ENCODE data around the gene UGT1A4. TPM values are rescaled to one million over a fixed set of nuclear protein-coding genes. Genes with fewer than 3 reads are reported as not detected.

UGT1A4 gene
- polyA plus RNA-seq, 2 donors, result 0.69 to 2.5 TPM

- Histone ChIP-seq H3K27me3 (ENCODE audit: control insufficient read depth in 1 of 2, insufficient read depth in 2 of 2, low read length in 2 of 2) (no peaks in the 10 kb centered on the region), H3K4me1 (ENCODE audit: control insufficient read depth in 2 of 2, insufficient read depth in 2 of 2, low read length in 1 of 2) (no peaks in the 10 kb centered on the region), H3K36me3 (ENCODE audit: control insufficient read depth in 2 of 2, insufficient read depth in 2 of 2, low read length in 1 of 2) (no peaks in the 10 kb centered on the region), H3K4me3 (ENCODE audit: low read depth in 1 of 2, low read length in 2 of 2) (no peak overlapping the region), H3K9me3 (ENCODE audit: control insufficient read depth in 2 of 2, insufficient read depth in 1 of 2, low read depth in 1 of 2, low read length in 1 of 2) (peaks cover 0 to 2% of the 10 kb centered on the region in 2 donors), H3K27ac (ENCODE audit: low read depth in 2 of 2, low read length in 1 of 2) (no peak overlapping the region)
- WGBS, 2 donors, result 83 to 85% methylated on average over 8 to 9 of the region's 9 CpGs
These were observed 73.4 kb downstream of the UGT1A4 start for GRCh38 chr2:233791883-233792329.

- 85 to 93% methylated on average over 7 of the region's 7 CpGs for WGBS, 2 donors
- no peak overlapping the region for H3K27ac ChIP-seq (ENCODE audit: low read depth in 2 of 2, low read length in 1 of 2)
- peaks cover 0 to 2% of the 10 kb centered on the region in 2 donors for H3K9me3 ChIP-seq (ENCODE audit: control insufficient read depth in 2 of 2, insufficient read depth in 1 of 2, low read depth in 1 of 2, low read length in 1 of 2)
- no peak overlapping the region for H3K4me3 ChIP-seq (ENCODE audit: low read depth in 1 of 2, low read length in 2 of 2)
- no peaks in the 10 kb centered on the region for H3K27me3 ChIP-seq (ENCODE audit: control insufficient read depth in 1 of 2, insufficient read depth in 2 of 2, low read length in 2 of 2)
- no peaks in the 10 kb centered on the region for H3K4me1 ChIP-seq (ENCODE audit: control insufficient read depth in 2 of 2, insufficient read depth in 2 of 2, low read length in 1 of 2)
- H3K36me3 ChIP-seq (ENCODE audit: control insufficient read depth in 2 of 2, insufficient read depth in 2 of 2, low read length in 1 of 2), result no peaks in the 10 kb centered on the region
These were observed 74.2 kb downstream of the UGT1A4 start for GRCh38 chr2:233792720-233793119.

- no peak overlapping the region for H3K4me3 ChIP-seq (ENCODE audit: low read depth in 1 of 2, low read length in 2 of 2)
- no peaks in the 10 kb centered on the region for H3K4me1 ChIP-seq (ENCODE audit: control insufficient read depth in 2 of 2, insufficient read depth in 2 of 2, low read length in 1 of 2)
- H3K36me3 ChIP-seq (ENCODE audit: control insufficient read depth in 2 of 2, insufficient read depth in 2 of 2, low read length in 1 of 2), result no peaks in the 10 kb centered on the region
- 67 to 76% methylated on average over 18 of the region's 18 CpGs for WGBS, 2 donors
- H3K27me3 ChIP-seq (ENCODE audit: control insufficient read depth in 1 of 2, insufficient read depth in 2 of 2, low read length in 2 of 2), result no peaks in the 10 kb centered on the region
- peaks cover 0 to 2% of the 10 kb centered on the region in 2 donors for H3K9me3 ChIP-seq (ENCODE audit: control insufficient read depth in 2 of 2, insufficient read depth in 1 of 2, low read depth in 1 of 2, low read length in 1 of 2)
- no peak overlapping the region for H3K27ac ChIP-seq (ENCODE audit: low read depth in 2 of 2, low read length in 1 of 2)
These were observed 75.1 kb downstream of the UGT1A4 start for GRCh38 chr2:233793465-233794127.

GRCh38 chr2:233794128-233794658 is 75.7 kb downstream of the UGT1A4 start:
- Histone ChIP-seq H3K36me3 (ENCODE audit: control insufficient read depth in 2 of 2, insufficient read depth in 2 of 2, low read length in 1 of 2) (no peaks in the 10 kb centered on the region), H3K4me3 (ENCODE audit: low read depth in 1 of 2, low read length in 2 of 2) (no peak overlapping the region), H3K27me3 (ENCODE audit: control insufficient read depth in 1 of 2, insufficient read depth in 2 of 2, low read length in 2 of 2) (no peaks in the 10 kb centered on the region), H3K4me1 (ENCODE audit: control insufficient read depth in 2 of 2, insufficient read depth in 2 of 2, low read length in 1 of 2) (no peaks in the 10 kb centered on the region), H3K9me3 (ENCODE audit: control insufficient read depth in 2 of 2, insufficient read depth in 1 of 2, low read depth in 1 of 2, low read length in 1 of 2) (peaks cover 0 to 2% of the 10 kb centered on the region in 2 donors), H3K27ac (ENCODE audit: low read depth in 2 of 2, low read length in 1 of 2) (no peak overlapping the region)
- WGBS, 2 donors, result 78 to 83% methylated on average over 17 of the region's 17 CpGs

GRCh38 chr2:233795735-233796171 is 77.2 kb downstream of the UGT1A4 start:
- no peaks in the 10 kb centered on the region for H3K27me3 ChIP-seq (ENCODE audit: control insufficient read depth in 1 of 2, insufficient read depth in 2 of 2, low read length in 2 of 2)
- WGBS, 2 donors, result 88 to 93% methylated on average over 13 of the region's 13 CpGs
- H3K4me1 ChIP-seq (ENCODE audit: control insufficient read depth in 2 of 2, insufficient read depth in 2 of 2, low read length in 1 of 2), result no peaks in the 10 kb centered on the region
- peaks cover 0 to 2% of the 10 kb centered on the region in 2 donors for H3K9me3 ChIP-seq (ENCODE audit: control insufficient read depth in 2 of 2, insufficient read depth in 1 of 2, low read depth in 1 of 2, low read length in 1 of 2)
- H3K27ac ChIP-seq (ENCODE audit: low read depth in 2 of 2, low read length in 1 of 2), result no peak overlapping the region
- no peak overlapping the region for H3K4me3 ChIP-seq (ENCODE audit: low read depth in 1 of 2, low read length in 2 of 2)
- no peaks in the 10 kb centered on the region for H3K36me3 ChIP-seq (ENCODE audit: control insufficient read depth in 2 of 2, insufficient read depth in 2 of 2, low read length in 1 of 2)

GRCh38 chr2:233796254-233796653 is 77.7 kb downstream of the UGT1A4 start:
- peaks cover 0 to 2% of the 10 kb centered on the region in 2 donors for H3K9me3 ChIP-seq (ENCODE audit: control insufficient read depth in 2 of 2, insufficient read depth in 1 of 2, low read depth in 1 of 2, low read length in 1 of 2)
- H3K4me3 ChIP-seq (ENCODE audit: low read depth in 1 of 2, low read length in 2 of 2), result no peak overlapping the region
- no peaks in the 10 kb centered on the region for H3K4me1 ChIP-seq (ENCODE audit: control insufficient read depth in 2 of 2, insufficient read depth in 2 of 2, low read length in 1 of 2)
- H3K27ac ChIP-seq (ENCODE audit: low read depth in 2 of 2, low read length in 1 of 2), result no peak overlapping the region
- WGBS, 2 donors, result 68 to 73% methylated on average over 9 of the region's 9 CpGs
- H3K27me3 ChIP-seq (ENCODE audit: control insufficient read depth in 1 of 2, insufficient read depth in 2 of 2, low read length in 2 of 2), result no peaks in the 10 kb centered on the region
- H3K36me3 ChIP-seq (ENCODE audit: control insufficient read depth in 2 of 2, insufficient read depth in 2 of 2, low read length in 1 of 2), result no peaks in the 10 kb centered on the region

GRCh38 chr2:233798335-233799086 is 80.0 kb downstream of the UGT1A4 start:
- WGBS, 2 donors, result 82% methylated on average over 14 of the region's 14 CpGs
- Histone ChIP-seq H3K27ac (ENCODE audit: low read depth in 2 of 2, low read length in 1 of 2) (no peak overlapping the region), H3K36me3 (ENCODE audit: control insufficient read depth in 2 of 2, insufficient read depth in 2 of 2, low read length in 1 of 2) (no peaks in the 10 kb centered on the region), H3K4me1 (ENCODE audit: control insufficient read depth in 2 of 2, insufficient read depth in 2 of 2, low read length in 1 of 2) (no peaks in the 10 kb centered on the region), H3K4me3 (ENCODE audit: low read depth in 1 of 2, low read length in 2 of 2) (no peak overlapping the region), H3K9me3 (ENCODE audit: control insufficient read depth in 2 of 2, insufficient read depth in 1 of 2, low read depth in 1 of 2, low read length in 1 of 2) (peaks cover 0 to 2% of the 10 kb centered on the region in 2 donors), H3K27me3 (ENCODE audit: control insufficient read depth in 1 of 2, insufficient read depth in 2 of 2, low read length in 2 of 2) (no peaks in the 10 kb centered on the region)

- WGBS, 2 donors, result 68 to 69% methylated on average over 7 of the region's 7 CpGs
- Histone ChIP-seq H3K36me3 (ENCODE audit: control insufficient read depth in 2 of 2, insufficient read depth in 2 of 2, low read length in 1 of 2) (no peaks in the 10 kb centered on the region), H3K27ac (ENCODE audit: low read depth in 2 of 2, low read length in 1 of 2) (no peak overlapping the region), H3K4me1 (ENCODE audit: control insufficient read depth in 2 of 2, insufficient read depth in 2 of 2, low read length in 1 of 2) (no peaks in the 10 kb centered on the region), H3K4me3 (ENCODE audit: low read depth in 1 of 2, low read length in 2 of 2) (no peak overlapping the region), H3K9me3 (ENCODE audit: control insufficient read depth in 2 of 2, insufficient read depth in 1 of 2, low read depth in 1 of 2, low read length in 1 of 2) (peaks cover 0 to 2% of the 10 kb centered on the region in 2 donors), H3K27me3 (ENCODE audit: control insufficient read depth in 1 of 2, insufficient read depth in 2 of 2, low read length in 2 of 2) (no peaks in the 10 kb centered on the region)
These were observed 80.6 kb downstream of the UGT1A4 start for GRCh38 chr2:233799087-233799665.

- Histone ChIP-seq H3K36me3 (ENCODE audit: control insufficient read depth in 2 of 2, insufficient read depth in 2 of 2, low read length in 1 of 2) (no peaks in the 10 kb centered on the region), H3K4me1 (ENCODE audit: control insufficient read depth in 2 of 2, insufficient read depth in 2 of 2, low read length in 1 of 2) (no peaks in the 10 kb centered on the region), H3K4me3 (ENCODE audit: low read depth in 1 of 2, low read length in 2 of 2) (no peak overlapping the region), H3K27ac (ENCODE audit: low read depth in 2 of 2, low read length in 1 of 2) (no peak overlapping the region), H3K9me3 (ENCODE audit: control insufficient read depth in 2 of 2, insufficient read depth in 1 of 2, low read depth in 1 of 2, low read length in 1 of 2) (peaks cover 0 to 2% of the 10 kb centered on the region in 2 donors), H3K27me3 (ENCODE audit: control insufficient read depth in 1 of 2, insufficient read depth in 2 of 2, low read length in 2 of 2) (no peaks in the 10 kb centered on the region)
- WGBS, 2 donors, result 54 to 77% methylated on average over 5 of the region's 5 CpGs
These were observed 81.2 kb downstream of the UGT1A4 start for GRCh38 chr2:233799716-233800115.

Data from esophagus (tissue), 2 donors.